Measurements from ENCODE around the gene CCSAP. TPM values are rescaled to one million over a fixed set of nuclear protein-coding genes. Genes with fewer than 3 reads are reported as not detected.

Gene CCSAP
- total and polyA plus RNA-seq, 2 of the 13 experiments (the other 11 are each of a cell fraction or from before 2014, with no cell fraction given) = 3.7 to 9.0 TPM

DNA sequence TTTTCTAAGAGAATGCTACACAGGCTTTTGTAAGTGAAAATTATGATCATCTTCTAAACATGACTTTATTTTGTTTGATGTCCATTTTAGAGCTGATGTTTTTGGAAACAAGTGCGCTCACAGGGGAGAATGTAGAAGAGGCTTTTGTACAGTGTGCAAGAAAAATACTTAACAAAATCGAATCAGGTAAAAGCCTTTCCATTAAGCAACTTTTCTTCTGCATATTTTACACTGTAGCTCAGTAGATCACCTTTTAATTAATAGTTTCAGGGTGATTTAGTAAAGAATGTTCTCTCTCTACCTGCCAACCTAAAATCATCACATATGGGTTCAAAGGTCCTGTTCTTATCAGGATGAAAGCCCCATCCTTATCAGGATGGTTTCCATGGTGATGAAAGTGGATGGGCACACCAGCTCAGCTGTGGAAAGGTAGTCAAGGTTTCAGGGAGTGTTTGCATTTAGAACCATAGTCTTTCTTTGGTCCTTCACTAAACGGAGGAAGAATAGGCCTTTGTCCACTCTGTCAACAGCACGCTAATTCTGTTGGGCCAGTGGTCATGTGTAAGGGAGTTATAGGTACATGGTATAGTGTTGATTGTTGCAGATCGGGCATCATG lies 43.9 kb downstream of the CCSAP start (continued):
- TF ChIP-seq ZBTB10 (CRISPR knock-in tag; IDR thresholded peaks at IDR 0.05; ENCODE audit: borderline replicate concordance) = no peak
- TF ChIP-seq, protein P1, sequence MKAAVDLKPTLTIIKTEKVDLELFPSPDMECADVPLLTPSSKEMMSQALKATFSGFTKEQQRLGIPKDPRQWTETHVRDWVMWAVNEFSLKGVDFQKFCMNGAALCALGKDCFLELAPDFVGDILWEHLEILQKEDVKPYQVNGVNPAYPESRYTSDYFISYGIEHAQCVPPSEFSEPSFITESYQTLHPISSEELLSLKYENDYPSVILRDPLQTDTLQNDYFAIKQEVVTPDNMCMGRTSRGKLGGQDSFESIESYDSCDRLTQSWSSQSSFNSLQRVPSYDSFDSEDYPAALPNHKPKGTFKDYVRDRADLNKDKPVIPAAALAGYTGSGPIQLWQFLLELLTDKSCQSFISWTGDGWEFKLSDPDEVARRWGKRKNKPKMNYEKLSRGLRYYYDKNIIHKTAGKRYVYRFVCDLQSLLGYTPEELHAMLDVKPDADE (CRISPR knock-in tag; IDR thresholded peaks at IDR 0.05) = no peak
- TF ChIP-seq JARID2 (CRISPR knock-in tag; IDR thresholded peaks at IDR 0.05; ENCODE audit: insufficient replicate concordance) = no peak
- no peak for TF ChIP-seq MEF2D (CRISPR knock-in tag; IDR thresholded peaks at IDR 0.05)
- TF ChIP-seq ZNF768 (CRISPR knock-in tag; IDR thresholded peaks at IDR 0.05) = no peak
- 0 out of 2 replicates have a peak, but pooled peaks have one; percentile 51 for TF ChIP-seq RFXANK (CRISPR knock-in tag; IDR thresholded peaks at IDR 0.05)
- TF ChIP-seq TERF1 (CRISPR knock-in tag; IDR thresholded peaks at IDR 0.05) = no peak
- no peak for TF ChIP-seq ATF6 (CRISPR knock-in tag; conservative IDR thresholded peaks at IDR 0.05)
- TF ChIP-seq NFYB (CRISPR knock-in tag; IDR thresholded peaks at IDR 0.05) = no peak
- TF ChIP-seq HDAC1 (CRISPR knock-in tag; IDR thresholded peaks at IDR 0.05) = peak; percentile 77
- no peak for TF ChIP-seq GABPA (IDR thresholded peaks at IDR 0.05; ENCODE audit: low read depth, low read length)
- no peak for TF ChIP-seq GABPA (CRISPR knock-in tag; IDR thresholded peaks at IDR 0.05; ENCODE audit: low read depth)
- no peak for TF ChIP-seq ATRX (CRISPR knock-in tag; IDR thresholded peaks at IDR 0.05; ENCODE audit: borderline replicate concordance)
- TF ChIP-seq, protein P2, sequence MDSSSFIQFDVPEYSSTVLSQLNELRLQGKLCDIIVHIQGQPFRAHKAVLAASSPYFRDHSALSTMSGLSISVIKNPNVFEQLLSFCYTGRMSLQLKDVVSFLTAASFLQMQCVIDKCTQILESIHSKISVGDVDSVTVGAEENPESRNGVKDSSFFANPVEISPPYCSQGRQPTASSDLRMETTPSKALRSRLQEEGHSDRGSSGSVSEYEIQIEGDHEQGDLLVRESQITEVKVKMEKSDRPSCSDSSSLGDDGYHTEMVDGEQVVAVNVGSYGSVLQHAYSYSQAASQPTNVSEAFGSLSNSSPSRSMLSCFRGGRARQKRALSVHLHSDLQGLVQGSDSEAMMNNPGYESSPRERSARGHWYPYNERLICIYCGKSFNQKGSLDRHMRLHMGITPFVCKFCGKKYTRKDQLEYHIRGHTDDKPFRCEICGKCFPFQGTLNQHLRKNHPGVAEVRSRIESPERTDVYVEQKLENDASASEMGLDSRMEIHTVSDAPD (CRISPR knock-in tag; IDR thresholded peaks at IDR 0.05) = 0 out of 2 replicates have a peak, but pooled peaks have one; percentile 57
- peak; percentile 77; the same call in 1 of the 2 replicates for TF ChIP-seq ZNF644 (CRISPR knock-in tag; IDR thresholded peaks at IDR 0.05; ENCODE audit: low read depth)
- TF ChIP-seq STAT5B (CRISPR knock-in tag; IDR thresholded peaks at IDR 0.05) = no peak
- TF ChIP-seq, protein P3, sequence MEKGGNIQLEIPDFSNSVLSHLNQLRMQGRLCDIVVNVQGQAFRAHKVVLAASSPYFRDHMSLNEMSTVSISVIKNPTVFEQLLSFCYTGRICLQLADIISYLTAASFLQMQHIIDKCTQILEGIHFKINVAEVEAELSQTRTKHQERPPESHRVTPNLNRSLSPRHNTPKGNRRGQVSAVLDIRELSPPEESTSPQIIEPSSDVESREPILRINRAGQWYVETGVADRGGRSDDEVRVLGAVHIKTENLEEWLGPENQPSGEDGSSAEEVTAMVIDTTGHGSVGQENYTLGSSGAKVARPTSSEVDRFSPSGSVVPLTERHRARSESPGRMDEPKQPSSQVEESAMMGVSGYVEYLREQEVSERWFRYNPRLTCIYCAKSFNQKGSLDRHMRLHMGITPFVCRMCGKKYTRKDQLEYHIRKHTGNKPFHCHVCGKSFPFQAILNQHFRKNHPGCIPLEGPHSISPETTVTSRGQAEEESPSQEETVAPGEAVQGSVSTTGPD (CRISPR knock-in tag; IDR thresholded peaks at IDR 0.05) = no peak
- no peak for TF ChIP-seq NR2C2 (CRISPR knock-in tag; IDR thresholded peaks at IDR 0.05; ENCODE audit: borderline replicate concordance)
- TF ChIP-seq BORCS8-MEF2B (CRISPR knock-in tag; IDR thresholded peaks at IDR 0.05) = no peak
